ENCODE results near the gene DCTN4. TPM values are rescaled to one million over a fixed set of nuclear protein-coding genes. Genes with fewer than 3 reads are reported as not detected.

DCTN4 gene
- total RNA-seq, 3 donors from 2014 or later (not counting 1 experiment from before 2014, with no cell fraction given) = 90.0 to 108 (median 92.0) TPM

DNA sequence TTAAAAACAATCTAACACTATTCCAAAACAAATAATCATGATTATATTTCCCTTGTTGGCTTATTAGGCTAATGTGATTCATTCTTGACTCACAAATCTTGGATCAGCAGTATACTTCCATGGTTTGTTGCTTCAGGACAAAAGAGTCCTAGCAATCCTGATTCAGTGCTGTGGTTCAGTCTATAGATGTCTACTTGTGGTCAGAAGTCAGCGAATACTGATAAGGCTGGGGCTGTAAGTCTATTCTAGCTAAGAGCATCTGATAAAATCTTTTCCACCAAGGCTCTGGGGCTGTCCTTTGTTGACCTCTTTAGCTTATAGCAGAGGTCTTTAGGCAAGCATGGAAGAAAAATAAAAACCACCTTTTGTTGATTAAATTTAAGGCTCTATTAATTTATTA is 15.3 kb upstream of the DCTN4 start:
- H3K27me3 Mint-ChIP-seq (ENCODE audit: low read depth in 2 of 2) = peaks cover 8% of the 10 kb centered on the region in 2 donors

DNA sequence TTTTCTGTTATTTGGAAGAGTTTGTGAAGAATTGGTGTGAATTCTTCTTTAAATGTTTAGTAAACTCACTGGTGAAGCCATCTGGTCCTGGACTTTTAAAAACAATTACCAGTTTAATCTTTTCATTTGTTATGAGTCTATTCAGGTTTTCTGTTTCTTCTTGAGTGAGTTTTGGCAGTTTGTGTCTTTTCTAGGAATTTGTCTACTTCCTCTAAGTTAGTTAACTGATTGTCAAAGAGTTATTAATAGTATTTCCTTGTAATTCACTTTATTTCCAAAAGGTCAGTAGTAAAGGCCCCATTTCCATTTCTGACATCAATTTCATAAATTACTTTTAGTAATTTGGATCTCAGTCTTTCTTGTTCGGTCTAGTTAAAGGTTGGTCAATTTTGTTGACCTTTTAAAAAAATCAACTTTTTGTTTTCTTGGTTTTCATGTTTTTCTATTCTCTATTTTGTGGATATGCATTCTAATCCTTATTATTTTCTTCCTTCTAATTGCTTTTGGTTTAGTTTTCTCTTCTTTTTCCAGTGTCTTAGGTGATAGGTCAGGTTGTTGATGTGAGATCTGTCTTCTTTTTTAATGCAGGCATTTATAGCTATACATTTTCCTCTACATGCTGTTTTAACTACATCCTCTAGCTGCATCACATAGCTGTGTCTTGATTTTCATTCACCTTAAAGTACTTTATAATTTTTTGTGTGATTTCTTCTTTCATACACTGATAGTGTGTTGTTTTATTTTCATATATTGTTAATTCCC is 12.4 kb upstream of the DCTN4 start:
- Mint-ChIP-seq H3K27me3 (ENCODE audit: low read depth in 2 of 2) (peaks cover 8 to 14% of the 10 kb centered on the region in 2 donors), H3K4me1 (no peaks in the 10 kb centered on the region), H3K9me3 (no peaks in the 10 kb centered on the region), H3K36me3 (no peaks in the 10 kb centered on the region), H3K27ac (no peak overlapping the region), H3K4me3 (no peak overlapping the region)
- Histone ChIP-seq H3K27ac (ENCODE audit: low read length) (no peak overlapping the region), H3K36me3 (ENCODE audit: control insufficient read depth, insufficient read depth, low read length) (no peaks in the 10 kb centered on the region), H3K4me3 (ENCODE audit: low read length) (no peak overlapping the region), H3K27me3 (ENCODE audit: control insufficient read depth, insufficient read depth, low read length) (no peaks in the 10 kb centered on the region), H3K4me1 (ENCODE audit: control insufficient read depth, insufficient read depth, low read length) (no peaks in the 10 kb centered on the region), H3K9me3 (ENCODE audit: control insufficient read depth, insufficient read depth, low read length) (no peaks in the 10 kb centered on the region)
- no peak for ATAC-seq
- no peak for DNase-seq
- intact Hi-C loops (cut with micrococcal nuclease) = no loop called here
- TF ChIP-seq, protein P1, sequence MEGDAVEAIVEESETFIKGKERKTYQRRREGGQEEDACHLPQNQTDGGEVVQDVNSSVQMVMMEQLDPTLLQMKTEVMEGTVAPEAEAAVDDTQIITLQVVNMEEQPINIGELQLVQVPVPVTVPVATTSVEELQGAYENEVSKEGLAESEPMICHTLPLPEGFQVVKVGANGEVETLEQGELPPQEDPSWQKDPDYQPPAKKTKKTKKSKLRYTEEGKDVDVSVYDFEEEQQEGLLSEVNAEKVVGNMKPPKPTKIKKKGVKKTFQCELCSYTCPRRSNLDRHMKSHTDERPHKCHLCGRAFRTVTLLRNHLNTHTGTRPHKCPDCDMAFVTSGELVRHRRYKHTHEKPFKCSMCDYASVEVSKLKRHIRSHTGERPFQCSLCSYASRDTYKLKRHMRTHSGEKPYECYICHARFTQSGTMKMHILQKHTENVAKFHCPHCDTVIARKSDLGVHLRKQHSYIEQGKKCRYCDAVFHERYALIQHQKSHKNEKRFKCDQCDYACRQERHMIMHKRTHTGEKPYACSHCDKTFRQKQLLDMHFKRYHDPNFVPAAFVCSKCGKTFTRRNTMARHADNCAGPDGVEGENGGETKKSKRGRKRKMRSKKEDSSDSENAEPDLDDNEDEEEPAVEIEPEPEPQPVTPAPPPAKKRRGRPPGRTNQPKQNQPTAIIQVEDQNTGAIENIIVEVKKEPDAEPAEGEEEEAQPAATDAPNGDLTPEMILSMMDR (IDR thresholded peaks at IDR 0.05) = no peak
- no CpG with 5 or more reads among the region's 1 CpG for WGBS (ENCODE audit: insufficient coverage)

More for the DNA sequence above, 15.3 kb upstream of the DCTN4 start:
- no peak overlapping the region for H3K4me3 Mint-ChIP-seq
- intact Hi-C loops (cut with micrococcal nuclease) = no loop called here
- Histone ChIP-seq H3K4me3 (ENCODE audit: low read length) (no peak overlapping the region), H3K27ac (ENCODE audit: low read length) (no peak overlapping the region), H3K4me1 (ENCODE audit: control insufficient read depth, insufficient read depth, low read length) (peaks cover 13% of the 10 kb centered on the region), H3K9me3 (ENCODE audit: control insufficient read depth, insufficient read depth, low read length) (no peaks in the 10 kb centered on the region), H3K36me3 (ENCODE audit: control insufficient read depth, insufficient read depth, low read length) (no peaks in the 10 kb centered on the region), H3K27me3 (ENCODE audit: control insufficient read depth, insufficient read depth, low read length) (no peaks in the 10 kb centered on the region)
- WGBS (ENCODE audit: insufficient coverage) = 27% methylated on average over 1 of the region's 1 CpG
- H3K36me3 Mint-ChIP-seq = no peaks in the 10 kb centered on the region
- peak in 1 of 3 donors; percentile 53 for ATAC-seq
- DNase-seq = no peak
- TF ChIP-seq, protein P1 (IDR thresholded peaks at IDR 0.05) = no peak
- no peak overlapping the region for H3K27ac Mint-ChIP-seq
- H3K4me1 Mint-ChIP-seq = peaks cover 12 to 13% of the 10 kb centered on the region in 2 donors
- H3K9me3 Mint-ChIP-seq = no peaks in the 10 kb centered on the region

DNA sequence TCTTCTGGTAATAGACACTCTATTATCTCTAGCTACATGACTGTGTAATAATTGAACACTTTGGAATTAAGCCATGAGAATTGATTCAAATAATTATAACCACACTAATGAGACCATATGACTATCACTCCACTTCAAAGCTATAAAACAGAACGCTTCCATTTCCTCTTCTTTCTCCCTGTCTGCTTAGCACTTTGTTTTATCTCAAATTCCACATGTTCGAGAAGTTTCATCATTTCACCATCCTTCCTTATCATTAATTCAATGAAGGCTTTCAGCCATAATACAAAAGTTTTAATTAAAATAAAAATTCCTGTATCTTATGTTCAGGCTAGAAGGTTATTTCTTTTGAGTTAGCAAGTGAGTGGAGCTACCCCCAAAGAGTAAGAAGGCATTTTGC is 7.4 kb upstream of the DCTN4 start:
- WGBS (ENCODE audit: insufficient coverage) = 36% methylated on average over 2 of the region's 2 CpGs
- ATAC-seq = no peak

More for the DNA sequence above, 7.4 kb upstream of the DCTN4 start:
- H3K4me1 Mint-ChIP-seq = no peaks in the 10 kb centered on the region
- no peaks in the 10 kb centered on the region for H3K36me3 ChIP-seq (ENCODE audit: control insufficient read depth, insufficient read depth, low read length)
- no peaks in the 10 kb centered on the region for H3K27me3 ChIP-seq (ENCODE audit: control insufficient read depth, insufficient read depth, low read length)
- no peak overlapping the region for H3K4me3 Mint-ChIP-seq
- H3K27ac ChIP-seq (ENCODE audit: low read length) = no peak overlapping the region
- no peaks in the 10 kb centered on the region for H3K4me1 ChIP-seq (ENCODE audit: control insufficient read depth, insufficient read depth, low read length)
- H3K27ac Mint-ChIP-seq = no peak overlapping the region
- DNase-seq = no peak
- TF ChIP-seq, protein P1 (IDR thresholded peaks at IDR 0.05) = no peak
- H3K4me3 ChIP-seq (ENCODE audit: low read length) = no peak overlapping the region
- H3K36me3 Mint-ChIP-seq = no peaks in the 10 kb centered on the region
- H3K27me3 Mint-ChIP-seq (ENCODE audit: low read depth in 2 of 2) = peaks cover 10 to 14% of the 10 kb centered on the region in 2 donors
- no peaks in the 10 kb centered on the region for H3K9me3 Mint-ChIP-seq
- no peaks in the 10 kb centered on the region for H3K9me3 ChIP-seq (ENCODE audit: control insufficient read depth, insufficient read depth, low read length)
- intact Hi-C loops (cut with micrococcal nuclease) = no loop called here

All from natural killer cell (primary cell).